ENCODE measurements around the gene KLK3. TPM values are rescaled to one million over a fixed set of nuclear protein-coding genes. Genes with fewer than 3 reads are reported as not detected.

KLK3 gene
- polyA plus RNA-seq, 2 donors = not detected

DNA sequence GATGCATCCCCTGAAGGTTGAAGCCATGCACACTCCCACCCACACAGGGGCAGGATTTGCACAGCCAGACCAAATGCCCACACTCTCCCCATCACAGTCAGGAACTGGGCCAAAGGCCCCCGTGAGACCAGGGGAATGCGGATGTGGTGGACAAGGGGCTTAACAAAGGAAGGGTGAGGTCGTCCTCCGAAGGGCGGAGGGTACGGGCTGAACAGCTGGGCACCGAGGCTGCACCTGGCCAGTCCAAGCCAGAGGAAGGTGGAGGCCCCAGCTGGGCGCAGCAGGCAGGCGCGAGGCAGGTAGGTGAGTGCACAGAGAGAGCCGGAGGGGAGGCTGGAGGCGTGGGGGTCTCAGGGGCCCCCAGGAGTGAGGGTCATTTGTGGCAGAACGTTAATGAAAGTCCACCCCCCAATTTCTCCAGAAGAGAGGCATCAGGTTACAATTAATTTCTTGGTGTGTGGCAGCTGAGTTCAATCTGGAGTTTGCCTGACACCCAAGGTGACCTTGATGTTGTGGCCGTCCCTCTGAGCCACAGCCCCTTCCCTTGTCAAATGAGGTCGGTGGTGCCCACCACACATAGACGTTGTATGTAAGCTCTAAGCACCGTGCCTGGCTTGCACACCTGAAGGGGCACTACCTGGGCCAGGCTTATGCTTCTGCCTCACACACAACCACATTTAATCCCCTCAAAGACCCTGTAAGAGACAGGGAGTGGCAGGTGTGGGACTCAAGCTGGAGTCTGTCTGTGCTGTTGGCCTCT lies 24.3 kb upstream of the KLK3 start:
- 44 to 50% methylated on average over 17 of the region's 17 CpGs for WGBS, 2 donors
- Histone ChIP-seq H3K27ac (ENCODE audit: low read depth in 2 of 2, low read length in 1 of 2) (no peak overlapping the region), H3K4me3 (ENCODE audit: low read depth in 1 of 2, low read length in 2 of 2) (no peak overlapping the region), H3K9me3 (ENCODE audit: control insufficient read depth in 2 of 2, insufficient read depth in 1 of 2, low read depth in 1 of 2, low read length in 1 of 2) (peaks cover 0 to 2% of the 10 kb centered on the region in 2 donors), H3K36me3 (ENCODE audit: control insufficient read depth in 2 of 2, insufficient read depth in 2 of 2, low read length in 1 of 2) (no peaks in the 10 kb centered on the region), H3K4me1 (ENCODE audit: control insufficient read depth in 2 of 2, insufficient read depth in 2 of 2, low read length in 1 of 2) (no peaks in the 10 kb centered on the region), H3K27me3 (ENCODE audit: control insufficient read depth in 1 of 2, insufficient read depth in 2 of 2, low read length in 2 of 2) (no peaks in the 10 kb centered on the region)

DNA sequence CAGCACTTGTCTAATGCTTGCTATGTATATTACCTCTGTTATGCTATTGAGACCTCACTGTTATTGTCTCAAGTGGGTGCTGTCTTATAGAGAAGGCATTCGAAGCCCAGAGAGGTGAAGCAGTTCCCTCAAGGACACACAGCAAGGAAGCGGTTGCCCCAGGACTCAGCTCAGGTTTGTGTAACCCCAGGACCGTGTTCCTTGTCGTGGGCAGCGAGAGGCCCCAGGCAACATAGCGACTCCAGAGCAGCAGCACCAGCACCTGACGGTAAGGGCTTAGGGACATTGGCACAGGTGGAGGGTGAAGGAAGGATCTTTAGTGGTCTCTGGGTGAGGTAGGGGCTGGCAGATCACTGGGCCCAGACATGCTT lies 23.7 kb upstream of the KLK3 start:
- Histone ChIP-seq H3K36me3 (ENCODE audit: control insufficient read depth in 2 of 2, insufficient read depth in 2 of 2, low read length in 1 of 2) (no peaks in the 10 kb centered on the region), H3K27ac (ENCODE audit: low read depth in 2 of 2, low read length in 1 of 2) (no peak overlapping the region), H3K4me1 (ENCODE audit: control insufficient read depth in 2 of 2, insufficient read depth in 2 of 2, low read length in 1 of 2) (peaks cover 0 to under 1% of the 10 kb centered on the region in 2 donors), H3K4me3 (ENCODE audit: low read depth in 1 of 2, low read length in 2 of 2) (no peak overlapping the region), H3K9me3 (ENCODE audit: control insufficient read depth in 2 of 2, insufficient read depth in 1 of 2, low read depth in 1 of 2, low read length in 1 of 2) (peaks cover 0 to 2% of the 10 kb centered on the region in 2 donors), H3K27me3 (ENCODE audit: control insufficient read depth in 1 of 2, insufficient read depth in 2 of 2, low read length in 2 of 2) (no peaks in the 10 kb centered on the region)
- 69 to 74% methylated on average over 7 of the region's 7 CpGs for WGBS, 2 donors

DNA sequence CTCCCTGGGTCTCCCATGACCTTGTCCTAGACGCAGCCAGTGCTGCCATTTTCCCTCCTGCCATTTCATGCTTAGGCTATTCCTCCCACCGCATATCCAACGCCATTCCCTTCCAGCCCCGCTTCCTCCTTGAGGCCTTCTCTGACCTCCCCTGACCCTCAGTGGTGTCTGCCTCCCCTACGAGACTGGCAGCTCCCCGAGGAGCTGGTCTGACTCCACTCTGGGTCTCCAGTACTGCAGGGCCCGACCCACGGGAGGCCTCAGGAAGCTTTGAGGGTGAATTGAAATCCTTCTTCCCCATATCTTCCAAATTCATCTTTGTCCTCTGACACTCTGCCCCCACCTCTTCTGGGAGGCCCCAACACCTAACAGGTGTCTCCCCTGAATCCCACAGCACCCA lies 22.0 kb upstream of the KLK3 start:
- Histone ChIP-seq H3K27me3 (ENCODE audit: control insufficient read depth in 1 of 2, insufficient read depth in 2 of 2, low read length in 2 of 2) (no peaks in the 10 kb centered on the region), H3K9me3 (ENCODE audit: control insufficient read depth in 2 of 2, insufficient read depth in 1 of 2, low read depth in 1 of 2, low read length in 1 of 2) (no peaks in the 10 kb centered on the region), H3K27ac (ENCODE audit: low read depth in 2 of 2, low read length in 1 of 2) (no peak overlapping the region), H3K4me1 (ENCODE audit: control insufficient read depth in 2 of 2, insufficient read depth in 2 of 2, low read length in 1 of 2) (peaks cover 0 to 5% of the 10 kb centered on the region in 2 donors), H3K36me3 (ENCODE audit: control insufficient read depth in 2 of 2, insufficient read depth in 2 of 2, low read length in 1 of 2) (no peaks in the 10 kb centered on the region), H3K4me3 (ENCODE audit: low read depth in 1 of 2, low read length in 2 of 2) (no peak overlapping the region)
- 89% methylated on average over 8 of the region's 8 CpGs for WGBS, 2 donors

DNA sequence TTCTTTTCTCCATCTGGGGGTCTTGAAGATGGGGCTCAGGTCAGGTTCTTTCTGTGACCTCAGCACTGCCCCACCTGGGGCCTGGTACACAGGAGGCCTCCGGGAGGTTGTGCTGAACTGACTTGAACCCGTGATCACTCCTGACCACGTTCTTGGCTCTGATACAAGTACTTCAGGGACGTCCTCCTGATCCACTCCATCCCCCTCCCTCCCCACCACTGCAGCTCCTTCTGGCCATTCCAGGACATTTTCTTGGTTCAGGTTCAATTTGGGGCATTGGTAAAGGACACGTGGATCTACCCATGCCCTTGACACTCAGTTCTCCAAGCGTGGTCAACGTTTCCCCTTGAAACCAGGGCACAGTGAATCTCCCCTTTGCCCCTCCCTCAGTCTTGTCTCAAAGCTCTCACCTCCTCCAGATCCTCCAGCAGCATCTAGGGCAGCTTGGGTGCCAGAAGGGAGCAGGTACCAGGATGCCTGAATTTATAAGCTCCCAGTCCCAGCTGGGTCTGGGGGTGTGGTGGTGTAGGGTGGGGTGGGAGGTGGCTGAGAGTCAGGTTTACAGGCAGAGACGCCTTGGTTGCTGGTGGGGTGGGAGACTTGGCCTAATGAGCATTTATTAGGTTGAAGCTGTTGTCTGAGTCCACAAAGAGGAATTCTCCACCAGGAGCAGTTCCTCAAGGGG lies 21.5 kb upstream of the KLK3 start, which contains the start of gene KLK15:
Gene KLK15, minus strand, starts transcription at position 458 of the 685 bp plus-strand sequence. CDS start 2,082 bp downstream, outside the sequence.
- no peaks in the 10 kb centered on the region for H3K9me3 ChIP-seq (ENCODE audit: control insufficient read depth in 2 of 2, insufficient read depth in 1 of 2, low read depth in 1 of 2, low read length in 1 of 2)
- H3K27ac ChIP-seq (ENCODE audit: low read depth in 2 of 2, low read length in 1 of 2) = no peak within 1 kb of the TSS
- no peaks in the 10 kb centered on the region for H3K27me3 ChIP-seq (ENCODE audit: control insufficient read depth in 1 of 2, insufficient read depth in 2 of 2, low read length in 2 of 2)
- WGBS, 2 donors = 69 to 74% methylated on average over 8 of the region's 8 CpGs
- peaks cover 0 to 5% of the 10 kb centered on the region in 2 donors for H3K4me1 ChIP-seq (ENCODE audit: control insufficient read depth in 2 of 2, insufficient read depth in 2 of 2, low read length in 1 of 2)
- no peaks in the 10 kb centered on the region for H3K36me3 ChIP-seq (ENCODE audit: control insufficient read depth in 2 of 2, insufficient read depth in 2 of 2, low read length in 1 of 2)
- H3K4me3 ChIP-seq (ENCODE audit: low read depth in 1 of 2, low read length in 2 of 2) = no peak within 1 kb of the TSS

DNA sequence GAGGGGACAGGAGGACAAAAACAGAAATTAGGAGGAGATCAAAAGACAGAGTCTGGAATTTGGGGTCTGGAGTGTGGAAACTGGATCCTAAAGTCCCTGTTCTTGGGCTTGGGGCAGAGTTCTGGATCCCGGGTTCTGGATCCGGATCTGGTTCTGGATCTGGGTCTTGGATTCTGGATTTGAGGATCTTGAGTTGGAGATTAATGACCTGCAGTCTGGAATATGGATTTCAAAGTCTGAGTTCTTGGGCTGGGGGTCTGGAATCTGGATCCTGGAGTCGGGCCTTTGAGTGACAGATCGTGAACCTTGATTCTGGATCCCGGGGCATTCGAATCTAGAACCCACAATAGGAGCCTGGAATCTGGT lies 20.9 kb upstream of the KLK3 start:
- Histone ChIP-seq H3K27me3 (ENCODE audit: control insufficient read depth in 1 of 2, insufficient read depth in 2 of 2, low read length in 2 of 2) (no peaks in the 10 kb centered on the region), H3K4me1 (ENCODE audit: control insufficient read depth in 2 of 2, insufficient read depth in 2 of 2, low read length in 1 of 2) (peaks cover 0 to 5% of the 10 kb centered on the region in 2 donors), H3K9me3 (ENCODE audit: control insufficient read depth in 2 of 2, insufficient read depth in 1 of 2, low read depth in 1 of 2, low read length in 1 of 2) (no peaks in the 10 kb centered on the region), H3K36me3 (ENCODE audit: control insufficient read depth in 2 of 2, insufficient read depth in 2 of 2, low read length in 1 of 2) (no peaks in the 10 kb centered on the region), H3K27ac (ENCODE audit: low read depth in 2 of 2, low read length in 1 of 2) (no peak overlapping the region), H3K4me3 (ENCODE audit: low read depth in 1 of 2, low read length in 2 of 2) (no peak overlapping the region)
- 95 to 98% methylated on average over 6 of the region's 6 CpGs for WGBS, 2 donors

DNA sequence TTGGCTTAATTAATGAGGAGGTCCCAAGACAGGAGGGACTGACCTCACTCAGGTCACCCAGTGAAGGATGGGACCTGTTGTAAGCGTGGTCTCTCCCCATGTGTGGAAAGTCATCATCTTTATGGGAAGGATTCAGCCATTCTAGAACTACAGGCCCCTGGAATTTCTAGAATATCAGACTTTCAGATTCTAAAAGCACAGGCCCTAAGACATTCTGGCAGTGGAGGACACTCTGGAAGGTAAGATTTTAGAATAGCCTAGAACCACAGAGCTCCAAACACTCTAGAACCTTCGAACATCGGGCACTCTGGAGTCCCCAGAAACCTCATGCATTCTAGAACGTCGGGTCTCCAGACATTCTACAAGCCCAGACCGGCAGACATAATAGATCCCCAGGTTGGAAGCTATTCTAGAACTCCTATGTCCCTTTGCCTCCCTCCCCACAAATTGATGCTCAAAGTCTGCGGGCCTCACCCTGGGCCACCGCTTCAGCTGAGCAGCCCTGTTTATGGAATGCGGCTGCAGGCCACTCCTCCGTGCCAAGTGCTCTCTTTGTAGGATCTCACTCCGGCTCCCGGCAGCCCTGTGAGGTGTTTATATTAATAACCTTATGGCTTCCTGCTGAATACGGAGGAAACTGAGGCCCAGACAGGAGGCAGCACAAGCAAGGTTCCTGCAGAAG lies 19.5 kb upstream of the KLK3 start:
- WGBS, 2 donors = 23 to 29% methylated on average over 13 of the region's 13 CpGs
- Histone ChIP-seq H3K9me3 (ENCODE audit: control insufficient read depth in 2 of 2, insufficient read depth in 1 of 2, low read depth in 1 of 2, low read length in 1 of 2) (no peaks in the 10 kb centered on the region), H3K36me3 (ENCODE audit: control insufficient read depth in 2 of 2, insufficient read depth in 2 of 2, low read length in 1 of 2) (no peaks in the 10 kb centered on the region), H3K27me3 (ENCODE audit: control insufficient read depth in 1 of 2, insufficient read depth in 2 of 2, low read length in 2 of 2) (no peaks in the 10 kb centered on the region), H3K4me3 (ENCODE audit: low read depth in 1 of 2, low read length in 2 of 2) (peak overlapping the region; percentile 49 to 62), H3K4me1 (ENCODE audit: control insufficient read depth in 2 of 2, insufficient read depth in 2 of 2, low read length in 1 of 2) (peaks cover 0 to 5% of the 10 kb centered on the region in 2 donors), H3K27ac (ENCODE audit: low read depth in 2 of 2, low read length in 1 of 2) (no peak overlapping the region)

DNA sequence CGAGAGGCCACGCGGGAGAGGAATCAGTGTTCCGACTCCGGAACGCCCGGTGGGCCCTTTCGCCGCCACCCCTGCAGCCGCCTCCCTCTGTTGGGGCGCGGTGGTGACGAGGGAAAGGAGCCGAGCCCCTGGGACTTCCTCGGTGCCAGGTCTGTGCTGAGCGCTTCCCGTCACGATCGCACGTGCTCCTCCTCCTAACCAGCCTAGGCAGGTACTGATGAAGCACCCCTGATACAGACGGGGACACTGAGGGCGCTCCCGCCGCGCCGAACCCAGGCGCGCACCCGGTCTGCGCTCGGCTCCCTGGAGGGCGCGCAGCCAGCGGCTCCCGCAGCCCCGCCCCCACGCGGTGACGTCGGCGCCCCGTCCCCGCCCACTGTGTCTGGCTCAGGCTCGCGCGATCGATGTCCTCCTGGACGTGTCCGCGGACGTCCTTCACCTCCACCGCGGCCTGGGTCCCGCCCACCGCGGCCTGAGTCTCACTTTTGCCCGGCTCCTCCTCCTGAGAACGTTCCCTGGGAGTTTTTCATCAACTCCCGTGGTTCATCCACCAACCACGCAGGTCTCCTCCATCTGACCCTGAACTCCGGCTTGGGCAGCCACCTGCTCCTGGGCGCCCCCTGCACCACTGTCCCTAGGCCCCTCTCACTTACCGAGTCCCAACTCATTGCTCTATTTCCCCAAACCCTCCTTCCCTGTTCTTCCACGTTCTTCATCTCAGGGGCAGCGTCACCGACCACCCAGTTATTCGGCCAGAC lies 18.8 kb upstream of the KLK3 start:
- no peak overlapping the region for H3K27ac ChIP-seq (ENCODE audit: low read depth in 2 of 2, low read length in 1 of 2)
- H3K27me3 ChIP-seq (ENCODE audit: control insufficient read depth in 1 of 2, insufficient read depth in 2 of 2, low read length in 2 of 2) = no peaks in the 10 kb centered on the region
- WGBS, 2 donors = 3% methylated on average over 58 to 67 of the region's 67 CpGs
- no peaks in the 10 kb centered on the region for H3K9me3 ChIP-seq (ENCODE audit: control insufficient read depth in 2 of 2, insufficient read depth in 1 of 2, low read depth in 1 of 2, low read length in 1 of 2)
- H3K4me1 ChIP-seq (ENCODE audit: control insufficient read depth in 2 of 2, insufficient read depth in 2 of 2, low read length in 1 of 2) = peaks cover 0 to 5% of the 10 kb centered on the region in 2 donors
- no peaks in the 10 kb centered on the region for H3K36me3 ChIP-seq (ENCODE audit: control insufficient read depth in 2 of 2, insufficient read depth in 2 of 2, low read length in 1 of 2)
- H3K4me3 ChIP-seq (ENCODE audit: low read depth in 1 of 2, low read length in 2 of 2) = peak overlapping the region; percentile 49 to 62

DNA sequence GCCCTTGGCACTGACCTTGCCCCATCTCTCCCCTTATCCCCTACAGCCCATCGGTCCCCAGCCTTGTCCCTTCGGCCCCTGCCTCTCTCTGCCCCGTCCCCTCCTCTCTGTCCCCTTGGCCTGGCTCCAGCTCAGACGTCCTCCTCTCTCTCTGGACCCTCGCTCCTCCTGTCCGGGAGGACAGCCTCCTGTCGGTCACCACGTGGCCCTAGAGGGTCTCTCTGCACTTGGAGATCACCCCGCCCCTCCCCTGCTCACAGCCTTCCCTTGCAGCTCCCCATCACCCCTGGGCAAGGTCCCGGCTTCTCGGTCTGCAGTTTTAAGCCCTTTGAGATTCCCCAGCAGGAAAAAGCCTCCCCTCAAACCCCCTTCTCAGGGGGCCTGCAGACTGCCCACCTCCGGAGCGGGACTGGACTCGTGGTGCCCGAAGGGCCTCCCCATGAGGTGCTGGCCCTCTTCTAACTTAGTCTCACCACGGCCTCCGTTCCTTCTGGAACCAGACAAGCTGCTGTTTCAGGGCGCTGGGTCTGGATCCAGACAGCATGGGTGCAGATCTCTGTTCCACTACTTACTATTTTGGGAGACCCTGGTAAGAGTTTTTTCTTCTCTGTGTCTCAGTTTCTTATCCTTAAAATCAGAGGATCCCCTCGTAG lies 18.0 kb upstream of the KLK3 start:
- H3K4me3 ChIP-seq (ENCODE audit: low read depth in 1 of 2, low read length in 2 of 2) = no peak overlapping the region
- H3K9me3 ChIP-seq (ENCODE audit: control insufficient read depth in 2 of 2, insufficient read depth in 1 of 2, low read depth in 1 of 2, low read length in 1 of 2) = no peaks in the 10 kb centered on the region
- H3K27me3 ChIP-seq (ENCODE audit: control insufficient read depth in 1 of 2, insufficient read depth in 2 of 2, low read length in 2 of 2) = no peaks in the 10 kb centered on the region
- no peak overlapping the region for H3K27ac ChIP-seq (ENCODE audit: low read depth in 2 of 2, low read length in 1 of 2)
- H3K4me1 ChIP-seq (ENCODE audit: control insufficient read depth in 2 of 2, insufficient read depth in 2 of 2, low read length in 1 of 2) = peaks cover 0 to 5% of the 10 kb centered on the region in 2 donors
- 32 to 46% methylated on average over 19 of the region's 19 CpGs for WGBS, 2 donors
- no peaks in the 10 kb centered on the region for H3K36me3 ChIP-seq (ENCODE audit: control insufficient read depth in 2 of 2, insufficient read depth in 2 of 2, low read length in 1 of 2)

DNA sequence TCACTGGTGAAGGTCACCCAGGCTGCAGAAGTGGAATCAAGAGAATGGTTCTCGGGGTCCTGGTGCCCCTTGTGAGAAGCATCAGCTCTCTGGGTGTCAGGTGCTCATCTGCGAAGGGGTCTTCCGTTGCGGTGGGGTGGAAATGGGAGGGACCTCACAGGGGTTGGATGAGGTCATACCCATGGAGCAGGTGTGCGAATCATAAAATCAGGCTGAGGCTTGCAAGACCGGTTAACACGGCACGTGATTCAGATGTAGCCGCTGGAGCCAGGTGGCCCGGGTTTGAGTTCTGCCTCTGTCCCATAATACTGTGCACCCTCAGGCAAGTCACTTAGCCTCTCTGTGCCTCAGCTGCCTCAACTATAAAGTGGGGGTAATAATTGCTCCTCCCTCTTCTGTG lies 17.4 kb upstream of the KLK3 start:
- no peaks in the 10 kb centered on the region for H3K27me3 ChIP-seq (ENCODE audit: control insufficient read depth in 1 of 2, insufficient read depth in 2 of 2, low read length in 2 of 2)
- H3K27ac ChIP-seq (ENCODE audit: low read depth in 2 of 2, low read length in 1 of 2) = no peak overlapping the region
- no peak overlapping the region for H3K4me3 ChIP-seq (ENCODE audit: low read depth in 1 of 2, low read length in 2 of 2)
- 58 to 59% methylated on average over 10 of the region's 10 CpGs for WGBS, 2 donors
- H3K4me1 ChIP-seq (ENCODE audit: control insufficient read depth in 2 of 2, insufficient read depth in 2 of 2, low read length in 1 of 2) = peaks cover 0 to 5% of the 10 kb centered on the region in 2 donors
- H3K9me3 ChIP-seq (ENCODE audit: control insufficient read depth in 2 of 2, insufficient read depth in 1 of 2, low read depth in 1 of 2, low read length in 1 of 2) = peaks cover 0 to under 1% of the 10 kb centered on the region in 2 donors
- no peaks in the 10 kb centered on the region for H3K36me3 ChIP-seq (ENCODE audit: control insufficient read depth in 2 of 2, insufficient read depth in 2 of 2, low read length in 1 of 2)
